SK-N-SH (cell line): ENCODE measurements around the gene PRSS36. TPM values are rescaled to one million over a fixed set of nuclear protein-coding genes. Genes with fewer than 3 reads are reported as not detected.

Experiments
- CTCF ChIA-PET: fragments of 300-600, 350-600 bp; formaldehyde crosslinking; extraction: SDS; loops from one replicate; lab custom pipeline; 2021; lab: Yijun Ruan, JAX
- POLR2A ChIA-PET: fragments of 350-600 bp; sonication (Branson Sonifier 250); formaldehyde crosslinking; extraction: SDS; loops from one replicate; lab custom pipeline; 2020; ENCODE audit warnings: antibody characterized with exemption, inconsistent platforms; lab: Yijun Ruan, JAX
- DNase-seq: peaks from one replicate; pipeline ENCODE4 v3.0.0; 2012
- H2AFZ ChIP-seq: fragments of 200-600 bp; sonication (generic); 2 replicates; pipeline ENCODE4 v1.8.1; 2016; ENCODE audit warnings: antibody characterized with exemption, mild to moderate bottlenecking, low read depth
- H3F3A ChIP-seq: fragments of 200-600 bp; sonication (generic); replicated peaks from 2 replicates; pipeline ENCODE3; 2016; ENCODE audit warnings: antibody characterized with exemption, mild to moderate bottlenecking; ENCODE audit not compliant: insufficient read depth
- H3K27ac ChIP-seq, 2 experiments: fragments of 200-500 bp in 1 of 2; fragments of 200-600 bp in 1 of 2; sonication (Bioruptor generic) in 1 of 2; sonication (generic), shearing (Covaris generic) in 1 of 2; 2 replicates each; pipeline versions ENCODE4 v1.5.1 to v1.6.1; 2014 to 2016; ENCODE audit warnings: low read depth in 2 of 2, inconsistent platforms in 1 of 2, low read length in 1 of 2, mild to moderate bottlenecking in 1 of 2, mixed read lengths in 1 of 2
- H3K27me3 ChIP-seq: fragments of 200-600 bp; sonication (generic), shearing (Covaris generic); 2 replicates; pipeline ENCODE4 v1.6.1; 2016; ENCODE audit warnings: mixed run types; ENCODE audit not compliant: insufficient read depth
- H3K36me3 ChIP-seq, 2 experiments: fragments of 200-500 bp in 1 of 2; fragments of 200-600 bp in 1 of 2; sonication (Bioruptor generic) in 1 of 2; sonication (generic) in 1 of 2; replicated peaks in 1 of 2; 2 replicates each; pipeline versions ENCODE3 to v1.5.1; 2014 to 2016; ENCODE audit warnings: low read length in 1 of 2, mild to moderate bottlenecking in 1 of 2; ENCODE audit not compliant: insufficient read depth in 2 of 2, control insufficient read depth in 1 of 2
- H3K4me1 ChIP-seq, 2 experiments: fragments of 200-500 bp in 1 of 2; fragments of 200-600 bp in 1 of 2; sonication (Bioruptor generic) in 1 of 2; sonication (generic), shearing (Covaris generic) in 1 of 2; 2 replicates each; pipeline versions ENCODE4 v1.5.1 to v1.6.1; 2014 to 2016; ENCODE audit warnings: low read depth in 1 of 2, low read length in 1 of 2, mixed run types in 1 of 2; ENCODE audit not compliant: insufficient read depth in 2 of 2, control insufficient read depth in 1 of 2
- H3K4me2 ChIP-seq: fragments of 200-600 bp; sonication (generic), shearing (Covaris generic); 2 replicates; pipeline ENCODE4 v1.6.1; 2017; ENCODE audit warnings: mixed run types
- H3K4me3 ChIP-seq, 2 experiments: fragments of 200-500 bp in 1 of 2; fragments of 200-600 bp in 1 of 2; sonication (Bioruptor generic) in 1 of 2; sonication (generic), shearing (Covaris generic) in 1 of 2; 2 replicates each; pipeline versions ENCODE4 v1.5.1 to v1.8.1; 2014 to 2016; ENCODE audit warnings: low read depth in 2 of 2, inconsistent platforms in 1 of 2, low read length in 1 of 2, mild to moderate bottlenecking in 1 of 2, mixed read lengths in 1 of 2, moderate library complexity in 1 of 2
- H3K79me2 ChIP-seq: fragments of 200-600 bp; sonication (generic); 2 replicates; pipeline ENCODE4 v1.8.1; 2017; ENCODE audit warnings: mild to moderate bottlenecking; ENCODE audit not compliant: insufficient read depth
- H3K9ac ChIP-seq: fragments of 200-600 bp; sonication (generic); 2 replicates; pipeline ENCODE4 v1.6.1; 2017; ENCODE audit warnings: mixed run types
- H3K9me2 ChIP-seq: fragments of 200-600 bp; sonication (generic); 2 replicates; pipeline ENCODE4 v1.6.1; 2017; ENCODE audit warnings: mixed run types
- H3K9me3 ChIP-seq: fragments of 200-600 bp; sonication (generic); 2 replicates; pipeline ENCODE4 v1.6.1; 2017; ENCODE audit warnings: mixed run types, mild to moderate bottlenecking, moderate library complexity
- H4K20me1 ChIP-seq: fragments of 200-600 bp; sonication (generic); 2 replicates; pipeline ENCODE4 v1.6.1; 2017; ENCODE audit warnings: mild to moderate bottlenecking, mixed run types; ENCODE audit not compliant: insufficient read depth
- CHD2 ChIP-seq: fragments of 150-350 bp; IDR thresholded peaks from 2 replicates; pipeline ENCODE4 v1.6.1; 2018; ENCODE audit warnings: low read length; ENCODE audit not compliant: partially characterized antibody
- EP300 ChIP-seq, 2 experiments: IDR thresholded peaks; 2 replicates each; pipeline versions ENCODE4 v1.4.0 to v1.6.1; 2012; ENCODE audit warnings: borderline replicate concordance in 1 of 2, low read depth in 1 of 2, low read length in 1 of 2
- FOXJ3 ChIP-seq: sonication (generic); formaldehyde crosslinking; IDR thresholded peaks from 2 replicates; pipeline ENCODE4 v1.5.1; 2020; ENCODE audit warnings: mild to moderate bottlenecking, missing genetic modification reagents
- FOXM1 ChIP-seq: IDR thresholded peaks from 2 replicates; pipeline ENCODE4 v1.4.0; 2012; ENCODE audit warnings: low read depth, mild to moderate bottlenecking
- GABPA ChIP-seq: IDR thresholded peaks from 2 replicates; pipeline ENCODE4 v1.4.0; 2012; ENCODE audit warnings: low read depth, mild to moderate bottlenecking
- GATA2 ChIP-seq: sonication (generic); formaldehyde crosslinking; IDR thresholded peaks from 2 replicates; pipeline ENCODE4 v1.5.0; 2020; ENCODE audit warnings: mild to moderate bottlenecking, missing genetic modification reagents
- MEF2A ChIP-seq: IDR thresholded peaks from 2 replicates; pipeline ENCODE4 v1.4.0; 2012; ENCODE audit warnings: low read depth, borderline replicate concordance
- MXI1 ChIP-seq: IDR thresholded peaks from 2 replicates; pipeline ENCODE4 v1.6.1; 2012; ENCODE audit warnings: mild to moderate bottlenecking, low read depth, low read length, improper control_type of control experiment
- NRF1 ChIP-seq: IDR thresholded peaks from 2 replicates; pipeline ENCODE4 v1.6.1; 2012; ENCODE audit warnings: low read depth, mild to moderate bottlenecking, low read length
- RFX5 ChIP-seq: IDR thresholded peaks from 2 replicates; pipeline ENCODE4 v1.6.1; 2012; ENCODE audit warnings: mild to moderate bottlenecking, improper control_type of control experiment, low read length
- SMC3 ChIP-seq: IDR thresholded peaks from 2 replicates; pipeline ENCODE4 v1.6.1; 2012; ENCODE audit warnings: low read depth, low read length, improper control_type of control experiment
- TAF1 ChIP-seq: IDR thresholded peaks from 2 replicates; pipeline ENCODE4 v1.6.1; 2012; ENCODE audit warnings: low read depth, mild to moderate bottlenecking, low read length, moderate library complexity, borderline replicate concordance
- TCF12 ChIP-seq: IDR thresholded peaks from 2 replicates; pipeline ENCODE4 v1.4.0; 2012
- YY1 ChIP-seq: IDR thresholded peaks from 2 replicates; pipeline ENCODE4 v1.4.0; 2012; ENCODE audit warnings: low read depth, mild to moderate bottlenecking
- WGBS: methylation state at CpG from one replicate; pipeline ENCODE4 v1.1.6; 2017; ENCODE audit warnings: low lambda C conversion rate; 5-methylcytosine and 5-hydroxymethylcytosine counted together
- polyA plus RNA-seq, 3 experiments: library from polyadenylated mRNA; depleted of rRNA; stranded (reverse); fragments of >200 nt; gene quantifications; 2 replicates each; pipeline ENCODE4 v1.2.3, GENCODE V29; 2012
- TF ChIP-seq, protein P1 (sequence below): IDR thresholded peaks from 2 replicates; pipeline ENCODE4 v1.4.0; 2012; ENCODE audit warnings: low read depth
- TF ChIP-seq, protein P2 (sequence below): IDR thresholded peaks from 2 replicates; pipeline ENCODE4 v1.6.1; 2012; ENCODE audit warnings: mild to moderate bottlenecking, low read depth, low read length, moderate library complexity
- TF ChIP-seq, protein P3 (sequence below): fragments of 200-600 bp; sonication (generic); IDR thresholded peaks from 2 replicates; pipeline ENCODE4 v1.6.1; 2017; ENCODE audit warnings: antibody characterized with exemption, mild to moderate bottlenecking, moderate library complexity
- TF ChIP-seq, protein P4 (sequence below): IDR thresholded peaks from 2 replicates; pipeline ENCODE4; 2012

Gene PRSS36
- polyA plus RNA-seq, 1 of the 3 experiments (the other 2 are of a cell fraction) = 0.49 TPM

DNA sequence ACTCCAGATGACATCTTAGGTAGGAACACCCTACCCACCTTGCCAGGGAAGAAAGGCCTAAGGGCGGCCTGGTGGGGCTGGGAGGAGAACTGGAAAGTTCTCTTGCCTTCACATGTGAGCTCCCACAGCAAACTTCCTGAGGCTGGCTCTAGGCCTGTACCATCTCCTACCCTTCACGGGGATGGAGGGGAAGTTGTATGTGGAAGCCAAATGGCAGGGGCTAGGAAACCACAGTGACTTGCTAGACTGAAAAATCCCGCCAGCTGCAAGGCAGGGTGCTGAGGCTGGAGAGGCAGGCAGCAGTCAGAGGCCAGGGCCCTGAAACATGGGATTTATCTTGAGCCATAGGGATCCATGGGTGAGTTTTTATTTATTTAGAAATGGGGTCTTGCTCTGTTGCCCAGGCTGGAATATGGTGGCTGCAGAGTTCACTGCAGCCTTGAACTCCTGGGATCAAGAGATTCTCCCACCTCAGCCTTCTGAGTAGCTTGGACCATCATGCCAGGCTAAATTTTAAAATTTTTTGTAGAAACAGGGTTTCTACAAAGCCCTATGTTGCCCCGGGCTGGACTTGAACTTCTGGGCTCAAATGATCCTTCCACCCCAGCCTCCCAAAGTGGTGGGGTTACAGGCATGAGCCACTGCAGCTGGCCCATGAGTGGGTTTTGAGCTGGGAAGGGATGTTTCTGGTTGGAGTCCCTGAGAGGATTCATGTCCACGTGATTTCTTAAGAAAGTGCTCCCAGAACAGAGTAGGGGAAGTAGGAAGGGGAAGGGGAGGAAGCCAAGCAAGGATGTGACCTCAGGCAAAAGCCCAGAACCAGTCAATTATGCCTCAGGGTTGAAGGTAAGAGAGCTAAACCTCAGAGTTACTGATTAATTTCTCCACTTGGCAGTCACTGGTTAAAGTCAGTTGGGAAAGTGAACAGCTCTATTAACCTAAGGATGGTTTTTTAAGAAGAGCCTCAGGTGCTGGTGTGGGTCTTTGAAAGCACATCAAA lies 36.4 kb downstream of the PRSS36 start (continued):
- TF ChIP-seq MEF2A = no peak

DNA sequence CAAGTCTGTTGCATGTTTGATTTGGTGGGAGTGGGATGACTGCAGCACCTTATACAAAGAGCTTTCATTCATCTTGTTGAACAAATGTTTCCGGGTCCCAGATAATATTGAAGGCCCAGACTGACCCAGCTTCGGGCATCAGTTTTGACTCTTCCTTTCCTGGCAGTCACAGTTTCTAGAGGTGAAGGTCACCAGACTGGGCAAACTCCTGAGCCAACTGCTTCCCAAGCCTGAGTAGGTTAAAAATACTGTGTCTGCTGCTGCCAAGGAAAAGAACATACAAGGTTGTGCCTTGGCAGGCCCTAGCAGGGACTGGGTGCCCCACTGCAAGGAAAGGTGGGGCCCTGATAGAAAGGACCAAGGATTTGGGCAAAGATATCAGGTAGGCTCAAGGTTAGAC lies 37.2 kb downstream of the PRSS36 start:
- 94% methylated on average over 2 of the region's 2 CpGs for WGBS
- POLR2A ChIA-PET = no interaction called here
- no peak for TF ChIP-seq YY1
- no peak for TF ChIP-seq GABPA
- no peak for TF ChIP-seq MXI1
- no peak for TF ChIP-seq RFX5
- no peak for TF ChIP-seq FOXM1
- TF ChIP-seq TCF12 = no peak
- TF ChIP-seq, protein P1, sequence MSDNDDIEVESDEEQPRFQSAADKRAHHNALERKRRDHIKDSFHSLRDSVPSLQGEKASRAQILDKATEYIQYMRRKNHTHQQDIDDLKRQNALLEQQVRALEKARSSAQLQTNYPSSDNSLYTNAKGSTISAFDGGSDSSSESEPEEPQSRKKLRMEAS = no peak
- no peak for TF ChIP-seq SMC3
- TF ChIP-seq, protein P2, sequence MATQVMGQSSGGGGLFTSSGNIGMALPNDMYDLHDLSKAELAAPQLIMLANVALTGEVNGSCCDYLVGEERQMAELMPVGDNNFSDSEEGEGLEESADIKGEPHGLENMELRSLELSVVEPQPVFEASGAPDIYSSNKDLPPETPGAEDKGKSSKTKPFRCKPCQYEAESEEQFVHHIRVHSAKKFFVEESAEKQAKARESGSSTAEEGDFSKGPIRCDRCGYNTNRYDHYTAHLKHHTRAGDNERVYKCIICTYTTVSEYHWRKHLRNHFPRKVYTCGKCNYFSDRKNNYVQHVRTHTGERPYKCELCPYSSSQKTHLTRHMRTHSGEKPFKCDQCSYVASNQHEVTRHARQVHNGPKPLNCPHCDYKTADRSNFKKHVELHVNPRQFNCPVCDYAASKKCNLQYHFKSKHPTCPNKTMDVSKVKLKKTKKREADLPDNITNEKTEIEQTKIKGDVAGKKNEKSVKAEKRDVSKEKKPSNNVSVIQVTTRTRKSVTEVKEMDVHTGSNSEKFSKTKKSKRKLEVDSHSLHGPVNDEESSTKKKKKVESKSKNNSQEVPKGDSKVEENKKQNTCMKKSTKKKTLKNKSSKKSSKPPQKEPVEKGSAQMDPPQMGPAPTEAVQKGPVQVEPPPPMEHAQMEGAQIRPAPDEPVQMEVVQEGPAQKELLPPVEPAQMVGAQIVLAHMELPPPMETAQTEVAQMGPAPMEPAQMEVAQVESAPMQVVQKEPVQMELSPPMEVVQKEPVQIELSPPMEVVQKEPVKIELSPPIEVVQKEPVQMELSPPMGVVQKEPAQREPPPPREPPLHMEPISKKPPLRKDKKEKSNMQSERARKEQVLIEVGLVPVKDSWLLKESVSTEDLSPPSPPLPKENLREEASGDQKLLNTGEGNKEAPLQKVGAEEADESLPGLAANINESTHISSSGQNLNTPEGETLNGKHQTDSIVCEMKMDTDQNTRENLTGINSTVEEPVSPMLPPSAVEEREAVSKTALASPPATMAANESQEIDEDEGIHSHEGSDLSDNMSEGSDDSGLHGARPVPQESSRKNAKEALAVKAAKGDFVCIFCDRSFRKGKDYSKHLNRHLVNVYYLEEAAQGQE = no peak
- no peak for TF ChIP-seq GATA2
- no peak for TF ChIP-seq TAF1
- no peak for TF ChIP-seq NRF1
- TF ChIP-seq, protein P3, sequence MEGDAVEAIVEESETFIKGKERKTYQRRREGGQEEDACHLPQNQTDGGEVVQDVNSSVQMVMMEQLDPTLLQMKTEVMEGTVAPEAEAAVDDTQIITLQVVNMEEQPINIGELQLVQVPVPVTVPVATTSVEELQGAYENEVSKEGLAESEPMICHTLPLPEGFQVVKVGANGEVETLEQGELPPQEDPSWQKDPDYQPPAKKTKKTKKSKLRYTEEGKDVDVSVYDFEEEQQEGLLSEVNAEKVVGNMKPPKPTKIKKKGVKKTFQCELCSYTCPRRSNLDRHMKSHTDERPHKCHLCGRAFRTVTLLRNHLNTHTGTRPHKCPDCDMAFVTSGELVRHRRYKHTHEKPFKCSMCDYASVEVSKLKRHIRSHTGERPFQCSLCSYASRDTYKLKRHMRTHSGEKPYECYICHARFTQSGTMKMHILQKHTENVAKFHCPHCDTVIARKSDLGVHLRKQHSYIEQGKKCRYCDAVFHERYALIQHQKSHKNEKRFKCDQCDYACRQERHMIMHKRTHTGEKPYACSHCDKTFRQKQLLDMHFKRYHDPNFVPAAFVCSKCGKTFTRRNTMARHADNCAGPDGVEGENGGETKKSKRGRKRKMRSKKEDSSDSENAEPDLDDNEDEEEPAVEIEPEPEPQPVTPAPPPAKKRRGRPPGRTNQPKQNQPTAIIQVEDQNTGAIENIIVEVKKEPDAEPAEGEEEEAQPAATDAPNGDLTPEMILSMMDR = no peak
- TF ChIP-seq, protein P4, sequence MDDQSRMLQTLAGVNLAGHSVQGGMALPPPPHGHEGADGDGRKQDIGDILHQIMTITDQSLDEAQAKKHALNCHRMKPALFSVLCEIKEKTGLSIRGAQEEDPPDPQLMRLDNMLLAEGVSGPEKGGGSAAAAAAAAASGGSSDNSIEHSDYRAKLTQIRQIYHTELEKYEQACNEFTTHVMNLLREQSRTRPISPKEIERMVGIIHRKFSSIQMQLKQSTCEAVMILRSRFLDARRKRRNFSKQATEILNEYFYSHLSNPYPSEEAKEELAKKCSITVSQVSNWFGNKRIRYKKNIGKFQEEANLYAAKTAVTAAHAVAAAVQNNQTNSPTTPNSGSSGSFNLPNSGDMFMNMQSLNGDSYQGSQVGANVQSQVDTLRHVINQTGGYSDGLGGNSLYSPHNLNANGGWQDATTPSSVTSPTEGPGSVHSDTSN = no peak
- TF ChIP-seq FOXJ3 = no peak
- TF ChIP-seq MEF2A = no peak
- no peak for TF ChIP-seq EP300 (IDR thresholded peaks at IDR 0.05; ENCODE audit: borderline replicate concordance in 1 of 2, low read depth in 1 of 2, low read length in 1 of 2)
- no peak for TF ChIP-seq CHD2
- no peak overlapping the region for H3K4me3 ChIP-seq
- no peak overlapping the region for H2AFZ ChIP-seq
- no peaks in the 10 kb centered on the region for H3K9me2 ChIP-seq
- peaks cover 5 to 17% of the 10 kb centered on the region in 2 experiments; a peak in 2 of 4 replicates for H3K4me1 ChIP-seq
- CTCF ChIA-PET = interaction anchor here (1.6 to 2.2 kb wide), 2 partner anchors 21 to 30 kb away, joined by 4 to 9 read pairs; no protein-coding TSS in a partner anchor
- no peak for DNase-seq
- H3K36me3 ChIP-seq = peaks cover 19 to 36% of the 10 kb centered on the region in 2 experiments
- no peaks in the 10 kb centered on the region for H3K9me3 ChIP-seq
- H3K27ac ChIP-seq = no peak overlapping the region
- no peaks in the 10 kb centered on the region for H4K20me1 ChIP-seq
- peaks cover 33% of the 10 kb centered on the region for H3K79me2 ChIP-seq
- no peaks in the 10 kb centered on the region for H3K27me3 ChIP-seq
- no peak overlapping the region for H3K9ac ChIP-seq
- no peak overlapping the region for H3K4me2 ChIP-seq
- peaks cover 14% of the 10 kb centered on the region for H3F3A ChIP-seq
